ENCODE measurements around the gene EYS. TPM values are rescaled to one million over a fixed set of nuclear protein-coding genes. Genes with fewer than 3 reads are reported as not detected.

EYS gene
- polyA plus RNA-seq, 4 donors, result 0.51 to 0.77 (median 0.61) TPM

DNA sequence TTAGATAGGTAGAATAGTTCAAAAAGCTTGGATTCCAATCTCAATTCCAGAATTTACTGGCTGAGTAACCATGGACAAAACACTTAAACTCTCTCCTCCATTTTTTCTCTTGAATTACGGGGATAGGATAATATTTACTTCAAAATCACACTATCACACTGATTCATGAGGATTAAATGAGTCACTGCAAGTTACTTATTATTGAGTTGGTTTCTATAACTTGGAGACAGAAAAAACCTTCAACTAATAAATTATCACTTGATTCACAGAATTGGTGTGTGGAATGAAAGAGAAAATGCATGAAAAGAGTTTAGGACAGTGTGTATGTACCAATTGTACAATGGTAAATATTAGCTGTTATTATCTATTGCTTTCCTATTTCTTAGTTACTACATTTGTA is 1486.2 kb downstream of the EYS start:
- no peak for DNase-seq (ENCODE audit: low read depth in 4 of 4, low spot score in 3 of 4)

DNA sequence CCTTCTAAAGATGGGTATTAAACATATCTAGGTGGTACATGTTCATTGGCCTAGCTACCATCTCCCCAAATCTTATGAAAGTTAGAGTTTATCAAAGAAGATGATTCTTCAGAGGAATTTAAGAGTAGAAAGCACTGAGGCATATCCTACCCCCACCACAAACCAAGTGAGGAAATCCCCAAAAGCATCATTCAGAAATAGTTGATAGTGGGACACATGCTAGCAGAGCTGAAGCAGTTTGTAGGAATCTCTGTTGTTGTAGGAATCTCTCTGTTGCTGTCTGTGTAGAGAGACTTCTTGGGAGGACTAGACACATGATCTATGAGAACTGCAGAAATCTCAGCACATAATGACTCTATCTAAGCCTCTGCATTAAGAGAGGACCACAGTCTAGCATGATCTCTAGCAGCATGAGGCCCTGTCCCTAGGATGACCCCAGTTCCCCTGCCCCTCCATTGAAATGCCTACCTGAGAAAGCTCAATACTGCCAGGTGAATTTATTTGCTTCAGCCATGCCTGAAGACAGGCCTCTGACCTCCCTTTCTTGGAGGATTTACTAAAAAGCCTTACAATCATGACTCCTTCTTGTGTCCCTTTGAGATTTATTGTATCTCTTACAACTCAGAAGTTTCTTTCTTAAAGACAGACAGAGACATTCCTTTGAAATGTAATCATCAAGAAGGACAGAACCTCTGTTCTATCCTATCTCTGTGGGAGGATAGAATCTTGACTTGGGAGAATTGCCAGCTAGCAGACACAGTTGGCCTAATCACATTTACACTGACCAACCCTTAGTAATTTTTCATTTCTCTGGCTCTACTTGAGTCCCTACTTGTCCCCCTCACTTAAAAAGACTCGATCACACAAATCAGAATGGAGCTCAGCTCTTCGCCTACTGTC is 1489.1 kb downstream of the EYS start:
- no peak for DNase-seq (ENCODE audit: low read depth in 4 of 4, low spot score in 3 of 4)

DNA sequence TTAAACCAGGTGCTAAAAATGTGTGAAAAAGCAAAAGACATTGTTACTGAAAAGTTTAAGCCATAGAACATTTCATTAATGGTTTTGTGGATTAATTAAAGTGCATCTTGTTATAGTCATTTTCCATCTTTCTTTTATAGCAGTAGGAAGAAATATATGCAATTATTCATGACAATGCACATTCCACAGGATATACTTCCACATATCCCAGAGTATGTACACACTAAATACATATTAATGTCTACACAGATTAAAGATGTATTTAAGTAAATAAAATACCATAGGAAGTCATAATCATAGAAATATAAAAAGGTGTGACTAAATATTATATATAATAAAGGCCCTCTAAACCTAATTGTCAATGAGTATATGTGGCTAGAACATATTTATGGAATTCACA is 1492.7 kb downstream of the EYS start:
- no peak for DNase-seq (ENCODE audit: low read depth in 4 of 4, low spot score in 3 of 4)

DNA sequence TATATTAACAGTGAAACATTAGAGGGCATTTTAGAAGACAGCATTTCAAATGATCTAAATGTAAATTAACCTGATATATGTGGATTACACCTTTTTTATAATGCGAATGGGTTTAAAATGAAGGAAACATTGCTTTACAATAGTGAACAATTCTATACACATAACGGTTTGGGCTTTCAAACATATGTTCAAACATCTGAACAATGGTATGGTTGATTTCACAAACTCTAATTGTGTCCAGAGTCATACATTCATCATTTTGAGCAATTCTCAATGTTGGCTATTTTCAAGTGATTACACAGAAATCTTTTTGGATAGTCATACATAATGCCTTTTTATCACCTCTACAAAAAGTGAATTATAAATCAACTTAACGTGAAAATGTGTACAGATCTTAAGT is 1493.3 kb downstream of the EYS start:
- DNase-seq (ENCODE audit: low read depth in 4 of 4, low spot score in 3 of 4), result no peak

DNA sequence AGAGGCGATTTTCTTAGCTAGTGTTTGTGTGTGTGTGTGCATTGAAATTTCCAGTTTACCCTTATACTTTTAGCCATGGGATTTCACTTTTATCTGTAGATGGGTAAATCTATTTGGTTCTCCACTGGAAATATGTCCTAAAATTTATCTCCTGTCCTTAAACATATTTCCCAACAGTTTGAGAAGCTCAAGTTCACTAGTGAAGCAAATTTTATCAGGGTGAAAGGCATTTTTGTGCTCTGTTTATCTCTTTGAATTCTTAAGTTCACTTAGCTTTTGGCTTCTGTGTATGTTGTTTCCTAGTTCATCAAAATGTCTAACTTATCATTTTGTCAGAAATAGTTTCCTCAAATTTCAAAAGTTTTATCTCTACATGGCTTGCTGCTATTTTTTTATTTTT is 1509.8 kb downstream of the EYS start:
- DNase-seq (ENCODE audit: low read depth in 4 of 4, low spot score in 3 of 4), result no peak

DNA sequence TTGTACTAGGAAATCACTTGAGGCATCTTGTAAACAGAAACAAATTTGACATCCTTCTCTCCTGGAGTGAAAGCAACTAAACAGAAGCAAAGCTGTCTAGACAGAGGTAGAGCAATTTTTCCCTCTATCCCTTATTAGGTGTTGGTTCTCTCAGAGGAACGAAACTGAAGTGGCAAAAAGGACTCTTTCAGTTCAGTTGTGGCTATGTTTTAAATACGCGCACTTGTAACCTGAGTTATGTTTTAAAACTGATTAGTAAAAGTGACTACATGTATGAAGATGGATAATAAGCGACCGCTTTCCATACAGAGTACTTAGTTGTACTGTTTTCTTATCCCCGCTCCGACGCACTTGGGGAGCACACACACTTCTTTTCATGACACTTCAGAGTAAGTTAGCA is 1520.4 kb downstream of the EYS start:
- no peak for DNase-seq (ENCODE audit: low read depth in 4 of 4, low spot score in 3 of 4)

DNA sequence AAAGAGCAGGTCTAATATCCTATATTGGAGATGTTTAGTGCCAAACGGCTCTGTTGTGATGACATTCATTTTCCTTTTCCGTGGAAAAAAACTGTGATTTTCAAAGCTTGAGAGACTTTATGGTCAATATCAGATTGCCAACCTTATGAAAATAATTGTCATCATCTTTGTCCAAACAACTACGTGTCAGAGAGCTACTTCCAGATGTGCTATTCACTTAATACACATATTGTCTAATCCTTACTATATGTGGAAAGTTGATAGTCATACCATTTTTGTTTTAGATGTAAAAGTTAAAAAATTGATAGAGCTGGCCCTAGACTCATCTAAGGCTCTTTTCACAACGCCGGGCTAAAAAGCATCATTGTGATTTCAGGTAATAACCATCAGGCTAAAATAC is 1521.4 kb downstream of the EYS start:
- DNase-seq (ENCODE audit: low read depth in 4 of 4, low spot score in 3 of 4), result no peak

DNA sequence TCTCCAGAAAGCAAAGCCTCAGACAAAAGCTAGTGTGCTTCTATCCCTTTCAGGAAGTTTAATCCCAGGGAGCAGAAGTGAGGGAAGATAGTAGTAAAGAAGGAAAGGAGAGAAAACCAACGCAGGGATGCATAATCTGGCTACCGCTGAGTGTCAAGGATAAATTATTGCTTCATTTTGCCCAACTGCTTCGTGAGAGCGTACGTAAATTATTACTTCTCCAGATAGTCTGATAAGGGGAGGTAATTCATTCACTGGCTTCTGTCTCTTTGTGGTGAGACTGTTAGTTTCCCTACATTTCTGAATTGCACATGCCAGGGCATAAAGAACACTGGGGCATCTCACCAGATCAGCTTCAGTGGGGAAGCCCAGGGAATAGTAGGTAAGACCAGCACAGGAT is 1531.7 kb downstream of the EYS start:
- DNase-seq (ENCODE audit: low read depth in 4 of 4, low spot score in 3 of 4), result no peak

DNA sequence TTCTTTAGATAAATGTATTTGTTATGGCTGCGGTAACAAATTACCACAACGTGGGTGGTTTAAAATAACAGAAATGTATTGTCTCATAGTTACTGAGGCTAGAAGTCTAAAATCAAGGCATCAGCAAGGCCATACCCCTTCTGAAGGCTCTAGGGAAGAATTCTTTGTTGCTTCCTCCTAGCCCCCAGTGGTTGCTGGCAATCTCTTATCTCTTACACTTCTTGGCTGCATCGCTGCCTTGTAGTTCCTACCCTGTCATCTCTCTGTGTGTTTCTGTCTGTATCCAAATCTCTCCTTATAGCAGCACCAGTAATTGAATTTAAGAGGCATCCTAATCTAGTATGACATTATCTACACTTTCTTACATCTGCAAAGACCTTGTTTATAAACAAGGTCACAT is 1536.7 kb downstream of the EYS start:
- no peak for DNase-seq (ENCODE audit: low read depth in 4 of 4, low spot score in 3 of 4)

DNA sequence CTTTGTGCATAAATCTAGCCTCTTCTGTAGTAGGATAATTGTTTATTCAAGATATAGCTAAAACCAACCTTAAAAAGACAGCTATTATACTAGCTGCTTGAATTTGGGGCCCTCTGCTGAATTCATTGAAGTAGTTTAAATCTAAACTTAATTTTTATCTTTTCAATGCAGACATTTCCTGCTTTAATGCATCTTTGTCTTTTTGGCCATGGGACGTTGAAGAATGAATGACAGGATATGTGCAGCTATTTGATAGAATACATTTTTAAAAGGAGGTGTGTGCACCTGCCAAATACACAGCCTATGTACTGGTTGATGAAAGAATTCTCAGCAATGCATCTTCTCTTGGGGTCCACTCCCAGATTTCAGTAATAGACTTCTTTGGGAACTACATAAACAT is 1546.5 kb downstream of the EYS start:
- DNase-seq (ENCODE audit: low read depth in 4 of 4, low spot score in 3 of 4), result no peak

DNA sequence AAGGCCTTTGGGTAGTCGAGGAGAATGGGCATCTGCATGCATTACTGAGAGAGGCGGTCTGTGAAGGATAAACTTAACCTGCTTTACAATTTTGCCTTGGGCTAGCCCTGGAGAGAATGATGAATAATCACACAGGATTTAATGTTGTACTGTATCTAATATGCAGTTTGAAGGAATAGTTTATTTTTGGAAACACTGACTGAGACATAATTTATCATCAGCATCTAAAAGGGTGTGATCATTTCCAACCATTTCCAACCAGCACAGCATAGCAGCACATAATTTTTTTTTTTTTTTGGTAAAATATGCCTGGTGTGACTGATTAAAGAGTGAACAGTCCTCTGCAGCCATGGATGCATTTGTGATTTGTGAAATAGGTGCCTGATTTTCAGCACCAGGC is 1552.0 kb downstream of the EYS start:
- no peak for DNase-seq (ENCODE audit: low read depth in 4 of 4, low spot score in 3 of 4)

DNA sequence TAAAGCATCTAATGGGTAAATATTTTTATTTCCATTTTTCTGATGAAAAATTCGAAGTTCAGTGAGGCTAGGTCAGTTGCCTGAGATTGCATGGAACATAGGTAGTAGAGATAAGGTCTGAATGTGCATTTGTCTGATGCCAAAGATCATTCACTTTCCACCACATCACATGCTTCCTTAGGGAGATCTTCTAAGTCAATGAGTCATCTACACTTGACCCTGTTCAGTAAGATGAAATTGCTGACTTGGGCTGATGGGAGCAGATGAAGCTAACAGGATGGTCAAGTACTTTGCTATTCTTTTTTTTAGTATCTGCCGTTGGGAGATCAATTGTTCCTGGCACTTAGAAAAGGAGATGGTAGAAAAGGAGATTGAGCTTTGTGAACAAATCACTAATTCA is 1560.2 kb downstream of the EYS start:
- no peak for DNase-seq (ENCODE audit: low read depth in 4 of 4, low spot score in 3 of 4)

DNA sequence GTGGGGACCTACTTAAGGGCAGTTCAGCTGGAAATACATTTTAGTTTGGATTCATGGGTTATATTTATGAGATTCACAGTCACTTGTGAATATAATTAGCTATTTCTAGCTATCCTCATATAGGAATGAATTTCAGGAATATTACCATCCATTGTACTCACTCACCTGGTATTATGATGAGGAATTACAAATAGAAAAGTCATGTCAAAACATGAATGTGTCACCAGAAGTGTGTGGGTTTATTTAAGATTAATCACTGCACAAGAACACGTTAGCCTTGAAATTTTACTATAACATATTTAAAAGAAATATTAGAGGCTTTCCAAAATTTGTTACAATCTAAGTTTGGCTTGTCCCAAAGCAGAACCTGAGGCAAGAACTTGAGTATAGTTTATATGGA is 1560.9 kb downstream of the EYS start:
- no peak for DNase-seq (ENCODE audit: low read depth in 4 of 4, low spot score in 3 of 4)

DNA sequence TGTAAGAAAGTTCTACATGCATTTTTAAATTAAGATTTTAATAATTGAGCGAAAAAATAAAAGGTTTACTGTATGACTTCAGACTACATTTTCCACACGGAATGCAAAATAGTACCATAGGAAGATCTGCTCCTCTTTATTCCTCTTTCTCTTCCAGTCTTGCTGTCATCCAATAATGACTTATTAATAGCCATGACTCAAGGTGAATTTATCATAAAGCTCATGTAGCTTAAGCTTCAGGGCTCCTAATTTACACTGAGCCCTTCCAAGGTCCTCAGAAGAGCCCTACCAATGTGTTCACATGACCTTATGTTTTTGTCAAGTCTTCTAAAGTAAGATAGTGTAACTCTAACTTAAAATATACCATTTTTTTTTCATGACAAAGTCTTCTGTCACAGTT is 1561.4 kb downstream of the EYS start:
- DNase-seq (ENCODE audit: low read depth in 4 of 4, low spot score in 3 of 4), result no peak

DNA sequence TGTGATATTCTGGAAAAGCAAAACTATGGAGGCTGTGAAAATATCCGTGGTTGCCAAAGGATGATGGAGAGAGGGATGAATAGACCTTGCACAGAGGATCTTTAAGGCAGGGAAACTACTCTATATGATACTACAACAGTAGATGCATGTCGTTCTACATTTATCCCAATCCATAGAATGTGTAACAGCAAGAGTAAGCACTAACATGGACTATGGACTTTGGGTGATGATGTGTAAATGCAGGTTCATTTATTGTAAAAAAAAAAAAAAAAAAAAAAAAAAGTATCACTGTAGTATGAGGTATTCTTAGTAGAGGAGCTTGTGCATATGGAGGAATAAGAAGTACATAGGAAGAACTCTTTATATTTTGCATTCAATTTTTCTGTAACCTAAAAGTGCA is 1563.9 kb downstream of the EYS start:
- no peak for DNase-seq (ENCODE audit: low read depth in 4 of 4, low spot score in 3 of 4)

DNA sequence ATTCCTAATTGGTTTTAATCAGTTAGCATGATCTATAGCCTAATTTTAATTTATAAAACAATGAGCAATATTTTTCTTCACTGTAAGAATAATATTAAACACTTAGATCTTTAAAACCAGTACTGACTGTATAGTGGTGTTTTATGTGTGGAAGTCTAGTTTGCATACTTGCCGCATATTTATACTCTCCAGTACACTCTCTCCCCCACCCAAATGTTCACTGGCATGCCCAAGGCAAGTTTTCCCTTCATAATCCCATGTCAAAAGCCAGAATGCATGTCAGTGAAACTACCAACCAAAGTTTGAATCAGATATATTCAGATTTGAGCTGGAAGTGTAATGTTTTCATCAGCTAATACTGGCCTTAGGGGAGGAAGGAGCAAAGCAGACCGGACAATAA is 1565.3 kb downstream of the EYS start:
- DNase-seq (ENCODE audit: low read depth in 4 of 4, low spot score in 3 of 4), result no peak

DNA sequence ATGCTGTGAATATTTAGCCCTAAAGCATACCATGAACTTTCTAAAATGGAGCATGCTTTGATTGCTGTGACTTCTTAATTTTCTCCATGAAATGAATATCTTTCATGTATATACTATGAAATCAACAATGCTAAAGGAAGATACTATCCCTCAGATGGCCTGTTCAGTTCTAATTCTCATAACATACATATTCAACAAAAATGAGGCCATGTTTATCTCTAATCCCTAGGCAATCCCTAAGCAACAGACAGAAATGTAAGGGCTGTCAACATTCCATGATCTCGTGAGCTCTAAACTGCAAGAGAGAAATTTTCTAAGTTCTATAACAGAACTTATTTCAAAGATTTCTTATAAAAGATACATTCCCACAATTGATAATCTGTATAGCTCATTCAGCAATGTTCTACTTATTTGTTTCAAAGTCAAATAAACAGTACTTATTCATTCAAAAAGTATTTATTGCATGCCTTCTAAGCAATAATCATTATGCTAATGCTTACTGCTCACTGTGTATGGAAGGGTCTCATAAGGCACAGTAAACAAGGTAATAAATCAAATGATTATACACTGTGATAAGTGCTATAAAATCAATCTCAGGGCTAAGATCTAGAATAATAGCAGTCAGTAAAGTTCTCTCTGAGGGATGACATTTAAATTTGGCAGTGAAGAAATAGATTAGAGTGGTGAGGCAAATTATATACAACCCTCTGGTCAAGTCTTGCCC is 1578.6 kb downstream of the EYS start:
- DNase-seq (ENCODE audit: low read depth in 4 of 4, low spot score in 3 of 4), result no peak

DNA sequence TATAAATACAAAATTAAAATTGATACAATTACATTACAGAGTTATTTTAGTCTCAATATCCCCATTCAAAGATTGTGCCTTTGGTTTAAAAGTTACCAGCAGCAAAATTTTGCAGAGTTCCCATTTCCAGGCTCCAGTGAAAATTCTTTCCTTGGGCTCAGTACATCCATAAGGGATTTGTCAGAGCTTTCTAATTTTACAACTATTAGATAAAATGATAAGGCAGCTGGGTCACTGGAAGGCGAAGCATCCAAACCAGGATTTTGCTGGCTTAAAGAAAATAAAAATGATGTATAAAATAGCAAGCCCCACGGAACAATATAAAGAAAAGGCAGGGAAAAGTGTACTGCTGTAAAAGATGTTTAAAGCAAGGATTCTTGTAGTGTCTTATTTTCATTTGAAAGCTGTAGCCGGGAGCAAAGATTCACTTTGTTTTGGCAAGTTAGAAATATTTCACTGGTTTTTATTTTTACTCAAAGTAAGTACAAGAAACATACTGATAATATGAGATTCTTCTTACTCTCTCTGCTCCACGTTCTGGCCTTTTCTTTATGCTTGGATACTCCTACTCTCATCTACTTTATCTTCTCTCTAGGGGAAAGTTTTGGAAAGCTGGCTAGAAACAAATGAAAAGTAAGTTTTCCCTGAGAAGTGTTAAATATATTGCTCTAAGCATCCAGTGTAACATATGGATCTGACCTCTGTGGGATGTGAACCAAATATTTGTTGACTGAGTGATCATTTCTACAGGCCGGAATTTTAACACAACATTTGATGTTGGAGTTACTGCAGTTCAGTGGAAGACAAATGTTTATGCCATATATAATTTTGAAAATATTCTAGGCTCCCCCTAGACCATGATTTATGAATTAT is 1583.0 kb downstream of the EYS start:
- DNase-seq (ENCODE audit: low read depth in 4 of 4, low spot score in 3 of 4), result no peak

DNA sequence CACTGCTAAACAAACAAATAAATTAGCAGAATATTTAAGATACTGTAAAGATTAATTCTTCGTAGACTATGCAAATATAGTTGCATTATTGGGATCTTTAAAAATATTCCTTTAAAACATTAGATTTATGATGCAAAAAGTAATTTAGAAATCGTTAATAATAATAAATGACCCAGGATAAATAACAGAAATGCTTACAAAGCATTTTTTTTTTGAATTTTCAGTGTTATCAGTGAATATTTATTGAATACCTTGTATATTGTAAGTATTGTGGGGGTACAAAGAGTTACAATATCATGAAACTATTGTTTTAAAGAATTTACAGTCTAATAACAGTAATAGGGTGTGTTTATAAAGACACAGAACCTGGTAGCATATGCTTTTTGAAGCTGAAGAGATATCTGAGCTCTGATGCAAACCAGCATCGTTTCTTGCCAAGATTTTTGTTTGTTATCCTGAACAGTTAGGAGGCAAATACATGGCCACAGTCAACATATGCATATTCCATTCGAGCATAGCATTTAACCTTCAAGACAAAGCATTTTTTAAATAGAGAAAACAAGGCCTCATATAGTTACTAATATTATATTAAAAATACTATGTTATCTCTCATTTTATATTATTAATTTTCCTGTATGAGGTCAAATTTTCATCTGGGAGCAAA is 1584.2 kb downstream of the EYS start:
- DNase-seq (ENCODE audit: low read depth in 4 of 4, low spot score in 3 of 4), result no peak

DNA sequence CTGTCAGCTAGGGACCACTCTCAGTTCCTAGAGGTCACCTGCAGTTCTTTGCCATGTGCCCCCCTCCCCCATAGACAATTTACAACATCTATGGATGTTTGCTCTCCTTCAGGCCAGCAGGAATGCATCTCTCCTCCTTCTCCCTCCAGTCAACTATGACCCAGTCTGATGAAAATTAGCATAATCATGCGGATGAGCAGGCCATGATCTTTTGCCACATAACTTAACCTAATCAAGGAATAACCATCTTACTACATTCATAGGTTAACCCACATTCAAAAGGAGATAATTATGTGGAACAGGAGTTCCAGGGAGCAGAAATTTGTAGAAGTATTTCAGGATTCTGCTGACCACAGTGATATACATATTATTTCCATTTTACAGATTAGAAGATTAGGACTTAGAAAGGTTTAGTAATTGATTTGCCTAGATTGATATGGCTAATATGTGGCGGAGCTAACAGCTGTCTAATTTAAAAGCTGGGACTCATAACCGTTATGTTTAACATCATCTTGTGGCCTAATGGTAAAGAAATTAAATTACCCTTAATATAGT is 1585.9 kb downstream of the EYS start:
- DNase-seq (ENCODE audit: low read depth in 4 of 4, low spot score in 3 of 4), result no peak

Data from right renal pelvis (tissue), 4 donors.